Activated naive CD4-positive, alpha-beta T cell treated with Interleukin-2 at 50 U/mL for 16 hours (primary cell): ENCODE results near the gene SEPTIN11.
"Not testable (repeated sequence)": the region's sequence is repeated elsewhere in the genome, so short reads cannot be mapped to it uniquely, and the experiment has no call there.

ENCODE experiments used
- DNase-seq: peaks from one replicate; pipeline ENCODE4 v3.0.0-alpha.2; 2020

Gene SEPTIN11

GRCh38 chr4:76952656-76953582 lies 3.4 kb downstream of the SEPTIN11 start:
- no peak for DNase-seq

GRCh38 chr4:76953956-76954355 lies 4.4 kb downstream of the SEPTIN11 start:
- DNase-seq = no peak

GRCh38 chr4:76954489-76954888 lies 4.9 kb downstream of the SEPTIN11 start:
- no peak for DNase-seq

GRCh38 chr4:76955182-76955581 lies 5.6 kb downstream of the SEPTIN11 start:
- DNase-seq = no peak

GRCh38 chr4:76957004-76957738 lies 7.6 kb downstream of the SEPTIN11 start:
- DNase-seq = no peak

- no peak for DNase-seq
Observed at GRCh38 chr4:76958891-76959290, 9.3 kb downstream of the SEPTIN11 start.

- no peak for DNase-seq
Observed at GRCh38 chr4:76960014-76960413, 10.5 kb downstream of the SEPTIN11 start.

- DNase-seq = no peak
Observed at GRCh38 chr4:76962406-76963130, 13.0 kb downstream of the SEPTIN11 start.

- DNase-seq = no peak
Observed at GRCh38 chr4:76963131-76963750, 13.7 kb downstream of the SEPTIN11 start.

GRCh38 chr4:76963927-76964326 lies 14.4 kb downstream of the SEPTIN11 start:
- DNase-seq = not testable (repeated sequence)

GRCh38 chr4:76964769-76965168 lies 15.2 kb downstream of the SEPTIN11 start:
- no peak for DNase-seq

GRCh38 chr4:76965866-76966579 lies 16.5 kb downstream of the SEPTIN11 start:
- no peak for DNase-seq

GRCh38 chr4:76968937-76969336 lies 19.4 kb downstream of the SEPTIN11 start:
- DNase-seq = no peak

- no peak for DNase-seq
Observed at GRCh38 chr4:76969495-76969894, 19.9 kb downstream of the SEPTIN11 start.

- DNase-seq = no peak
Observed at GRCh38 chr4:76969941-76970529, 20.5 kb downstream of the SEPTIN11 start.

GRCh38 chr4:76972306-76972705 lies 22.8 kb downstream of the SEPTIN11 start:
- no peak for DNase-seq

GRCh38 chr4:76974150-76974549 lies 24.6 kb downstream of the SEPTIN11 start:
- no peak for DNase-seq

GRCh38 chr4:76977113-76977512 lies 27.6 kb downstream of the SEPTIN11 start:
- no peak for DNase-seq

- no peak for DNase-seq
Observed at GRCh38 chr4:76977736-76978350, 28.3 kb downstream of the SEPTIN11 start.

- no peak for DNase-seq
Observed at GRCh38 chr4:76979236-76979635, 29.7 kb downstream of the SEPTIN11 start.

GRCh38 chr4:76980261-76980660 lies 30.7 kb downstream of the SEPTIN11 start:
- DNase-seq = no peak
